ENCODE measurements around the gene PNKD.

DNA sequence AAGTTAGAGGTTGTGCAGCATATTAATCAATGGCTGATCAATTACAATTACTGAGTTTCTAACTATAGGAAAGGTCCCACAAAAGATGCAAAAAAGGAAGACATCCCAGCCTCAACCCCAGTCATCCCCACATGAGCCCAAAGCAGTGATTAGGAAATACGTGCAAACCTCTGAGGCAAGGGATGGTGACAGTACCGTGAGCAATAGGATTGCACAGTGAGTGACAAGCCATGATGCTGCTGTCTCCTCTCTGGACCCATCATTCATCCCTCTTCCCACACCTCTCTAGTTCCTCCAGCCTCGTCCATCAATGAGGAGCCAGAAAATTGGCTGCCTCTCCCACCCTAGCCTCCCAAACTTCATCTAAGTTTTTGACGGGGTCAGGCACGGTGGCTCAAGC is 107.7 kb downstream of the PNKD start:
- TF ChIP-seq, protein P1, sequence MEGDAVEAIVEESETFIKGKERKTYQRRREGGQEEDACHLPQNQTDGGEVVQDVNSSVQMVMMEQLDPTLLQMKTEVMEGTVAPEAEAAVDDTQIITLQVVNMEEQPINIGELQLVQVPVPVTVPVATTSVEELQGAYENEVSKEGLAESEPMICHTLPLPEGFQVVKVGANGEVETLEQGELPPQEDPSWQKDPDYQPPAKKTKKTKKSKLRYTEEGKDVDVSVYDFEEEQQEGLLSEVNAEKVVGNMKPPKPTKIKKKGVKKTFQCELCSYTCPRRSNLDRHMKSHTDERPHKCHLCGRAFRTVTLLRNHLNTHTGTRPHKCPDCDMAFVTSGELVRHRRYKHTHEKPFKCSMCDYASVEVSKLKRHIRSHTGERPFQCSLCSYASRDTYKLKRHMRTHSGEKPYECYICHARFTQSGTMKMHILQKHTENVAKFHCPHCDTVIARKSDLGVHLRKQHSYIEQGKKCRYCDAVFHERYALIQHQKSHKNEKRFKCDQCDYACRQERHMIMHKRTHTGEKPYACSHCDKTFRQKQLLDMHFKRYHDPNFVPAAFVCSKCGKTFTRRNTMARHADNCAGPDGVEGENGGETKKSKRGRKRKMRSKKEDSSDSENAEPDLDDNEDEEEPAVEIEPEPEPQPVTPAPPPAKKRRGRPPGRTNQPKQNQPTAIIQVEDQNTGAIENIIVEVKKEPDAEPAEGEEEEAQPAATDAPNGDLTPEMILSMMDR (IDR thresholded peaks at IDR 0.05): no peak
- no peak for TF ChIP-seq EP300 (IDR thresholded peaks at IDR 0.05)
- TF ChIP-seq POLR2AphosphoS5 (IDR thresholded peaks at IDR 0.05): no peak
- no peak for TF ChIP-seq POLR2A (IDR thresholded peaks at IDR 0.05)

Measured in suprapubic skin (tissue), 4 donors.